ENCODE data around the gene CACNA2D2. TPM values are rescaled to one million over a fixed set of nuclear protein-coding genes. Genes with fewer than 3 reads are reported as not detected.

The CACNA2D2 gene
- total and polyA plus RNA-seq, 2 of the 13 experiments (the other 11 are each of a cell fraction or from before 2014, with no cell fraction given), result not detected

- no peak overlapping the region for H3K27ac ChIP-seq (ENCODE audit: extremely low read length, insufficient read depth, low read length)
- WGBS (ENCODE audit: low lambda C conversion rate), result 26% methylated on average over 6 of the region's 10 CpGs
- no peaks in the 10 kb centered on the region for H3K79me2 ChIP-seq (ENCODE audit: insufficient read depth, low read length)
- no peak overlapping the region for H2AFZ ChIP-seq (ENCODE audit: low read length)
- TF ChIP-seq ZNF282 (IDR thresholded peaks at IDR 0.05; ENCODE audit: partially characterized antibody) (no peak), ETV6 (CRISPR knock-in tag; conservative IDR thresholded peaks at IDR 0.05) (no peak), ZNF260 (CRISPR knock-in tag; IDR thresholded peaks at IDR 0.05; ENCODE audit: borderline replicate concordance, low read depth) (no peak), KLF12 (CRISPR knock-in tag; IDR thresholded peaks at IDR 0.05; ENCODE audit: borderline replicate concordance) (no peak), WIZ (CRISPR knock-in tag; IDR thresholded peaks at IDR 0.05) (no peak), HES4 (CRISPR knock-in tag; IDR thresholded peaks at IDR 0.05; ENCODE audit: borderline replicate concordance) (no peak), BRCA1 (CRISPR knock-in tag; IDR thresholded peaks at IDR 0.05) (no peak), ZNF337 (CRISPR knock-in tag; IDR thresholded peaks at IDR 0.05; ENCODE audit: borderline replicate concordance, low read depth) (no peak), NCOA1 (CRISPR knock-in tag; IDR thresholded peaks at IDR 0.05) (no peak), MAZ (IDR thresholded peaks at IDR 0.05; ENCODE audit: borderline replicate concordance, low read depth, low read length) (no peak), MAZ (CRISPR knock-in tag; IDR thresholded peaks at IDR 0.05; ENCODE audit: low read depth) (no peak), SRY (CRISPR knock-in tag; IDR thresholded peaks at IDR 0.05) (no peak), AGO2 (optimal IDR thresholded peaks at IDR 0.05; ENCODE audit: low read depth, low read length) (no peak), FOSL1 (CRISPR knock-in tag; IDR thresholded peaks at IDR 0.05; ENCODE audit: borderline replicate concordance) (no peak), SIX4 (CRISPR knock-in tag; IDR thresholded peaks at IDR 0.05) (no peak)
- no peak for FAIRE-seq
- H3K4me2 ChIP-seq (ENCODE audit: low read depth, low read length), result no peak overlapping the region
- H3K4me1 ChIP-seq (ENCODE audit: insufficient read depth, low read length), result peaks cover 8% of the 10 kb centered on the region
- in situ Hi-C loops (cut with HindIII; ENCODE audit: extremely low pct_ligation_motif_present, low pct_unique_long_range_greater_than_20kb) (no loop called here), intact Hi-C loops (cut with micrococcal nuclease; ENCODE audit: unreplicated experiment) (no loop called here)
- no peak overlapping the region for H3K9ac ChIP-seq (ENCODE audit: insufficient read depth, low read depth, low read length)
- no peak for DNase-seq (ENCODE audit: low spot score)
- peaks cover 2 to 56% of the 10 kb centered on the region in 2 experiments; a peak in 4 of 5 replicates for H3K27me3 ChIP-seq (ENCODE audit: control insufficient read depth in 1 of 2, insufficient read depth in 2 of 2, low read length in 2 of 2)
- H3K4me3 ChIP-seq (replicated peaks in 1 of 3; ENCODE audit: insufficient read depth in 1 of 3, low read depth in 2 of 3, low read length in 3 of 3), result no peak overlapping the region
- ChIA-PET CTCF (ENCODE audit: low intra/inter-chr PET ratio, low total read pairs) (no interaction called here), POLR2A (no interaction called here)
- H3K36me3 ChIP-seq (replicated peaks in 1 of 2; ENCODE audit: control insufficient read depth in 1 of 2, insufficient read depth in 2 of 2, low read length in 2 of 2), result no peaks in the 10 kb centered on the region
- H3K9me3 ChIP-seq (ENCODE audit: low read length), result no peaks in the 10 kb centered on the region
- no TSS peak for BruUV-seq (replicated peaks)
- no peaks in the 10 kb centered on the region for H4K20me1 ChIP-seq (ENCODE audit: insufficient read depth, low read length)
- ATAC-seq, result no peak
Measured at GRCh38 chr3:50396502-50396901, 106.9 kb downstream of the CACNA2D2 start.

All from HepG2 (cell line).